Spleen (tissue), 11 donors: Measurements from ENCODE around the gene METRNL. TPM values are rescaled to one million over a fixed set of nuclear protein-coding genes. Genes with fewer than 3 reads are reported as not detected.

Source experiments
- DNase-seq: peaks from one replicate; pipeline ENCODE4 v3.0.0-alpha.2; 2020
- H3K27ac ChIP-seq, 8 donors: fragments of 200-600 bp; sonication (generic) in 7 of 8; 1 replicate in 4 of 8; 2 replicates in 4 of 8; pipeline versions ENCODE4 v1.5.0 to v1.8.0; 2016 to 2021; ENCODE audit warnings: inconsistent platforms in 4 of 8, mild to moderate bottlenecking in 4 of 8, moderate library complexity in 1 of 8
- H3K27me3 ChIP-seq, 7 donors: fragments of 200-600 bp; sonication (generic) in 6 of 7; replicated peaks in 1 of 7; 1 replicate in 4 of 7; 2 replicates in 3 of 7; pipeline versions ENCODE4 v1.5.0 to v1.8.0; 2016 to 2021; ENCODE audit warnings: inconsistent platforms in 3 of 7, mild to moderate bottlenecking in 1 of 7
- H3K36me3 ChIP-seq, 6 donors: fragments of 200-600 bp; sonication (generic) in 5 of 6; 1 replicate in 4 of 6; 2 replicates in 2 of 6; pipeline versions ENCODE4 v1.5.0 to v1.8.0; 2016 to 2021; ENCODE audit warnings: inconsistent platforms in 2 of 6
- H3K4me1 ChIP-seq, 6 donors: fragments of 200-600 bp; sonication (generic) in 5 of 6; 1 replicate in 3 of 6; 2 replicates in 3 of 6; pipeline versions ENCODE4 v1.5.0 to v1.8.0; 2016 to 2021; ENCODE audit warnings: inconsistent platforms in 3 of 6
- H3K4me3 ChIP-seq, 8 donors: fragments of 200-600 bp; sonication (generic) in 7 of 8; 1 replicate in 4 of 8; 2 replicates in 4 of 8; pipeline versions ENCODE4 v1.5.0 to v1.8.0; 2016 to 2021; ENCODE audit warnings: inconsistent platforms in 4 of 8, mild to moderate bottlenecking in 4 of 8, moderate library complexity in 2 of 8
- H3K9me3 ChIP-seq, 8 donors: fragments of 200-600 bp; sonication (generic) in 7 of 8; 1 replicate in 4 of 8; 2 replicates in 4 of 8; pipeline versions ENCODE4 v1.5.0 to v1.8.0; 2016 to 2021; ENCODE audit warnings: inconsistent platforms in 4 of 8
- CTCF ChIP-seq, 11 experiments: fragments of 200-600 bp in 7 of 11; fragments of 450-650 bp in 4 of 11; sonication (generic) in 4 of 11; IDR thresholded peaks in 8 of 11; conservative IDR thresholded peaks in 3 of 11; 1 replicate in 7 of 11; 2 replicates in 4 of 11; pipeline versions ENCODE4 v1.4.0 to v1.8.0; 2016 to 2021; ENCODE audit warnings: antibody characterized with exemption in 11 of 11, inconsistent platforms in 4 of 11, mild to moderate bottlenecking in 1 of 11
- POLR2A ChIP-seq, 3 donors: fragments of 450-650 bp; IDR thresholded peaks; one replicate each; pipeline ENCODE4 v1.5.1; 2017; ENCODE audit warnings: antibody characterized with exemption in 3 of 3, mild to moderate bottlenecking in 1 of 3
- POLR2AphosphoS5 ChIP-seq, 3 donors: sonication (generic); formaldehyde crosslinking; IDR thresholded peaks; one replicate each; pipeline ENCODE4 v1.5.1; 2017; ENCODE audit warnings: antibody characterized with exemption in 3 of 3
- WGBS, 5 donors: extraction: QIAGEN DNeasy Blood & Tissue Kit in 3 of 5; methylation state at CpG; one replicate each; pipeline versions ENCODE4 v1.1.5 to v1.1.7; 2013 to 2018; 5-methylcytosine and 5-hydroxymethylcytosine counted together
- intact Hi-C: fragments of 100-400 bp; cut with DNase I; formaldehyde crosslinking; loops from one replicate; pipeline ENCODE4 v1.15.0; 2023; ENCODE audit warnings: low total_unique reads
- polyA plus RNA-seq, 3 donors: library from polyadenylated mRNA; stranded (reverse); fragments of 200-250 nt; gene quantifications; one replicate each; pipeline ENCODE4 v1.2.1, GENCODE V29; 2013
- total RNA-seq, 7 donors: library from RNA; depleted of rRNA in 3 of 7; stranded (reverse); fragments of >200 nt in 3 of 7; fragmentation: NEBNext Ultra II Directional in 4 of 7; extraction: Animal tissue kit (Norgen Biotek cat#: 25700) in 4 of 7; gene quantifications; one replicate each; pipeline versions ENCODE4 v1.1.0 to v1.2.1, GENCODE V29; 2016 to 2021
- donor health status: healthy with polysubstance abuse.
- donor health status: DM: no; HTN: no; CAD: no; lungs with moderate emphysema.
- donor health status: DM: no; HTN: no; CAD: no.
- donor health status: Bipolar disorder and iron deficiency.
- donor health status: healthy.
- donor health status: DM: no; HTN: no; CAD: no.
- donor health status: DM: yes; HTN: yes; CAD: no.

The METRNL gene
- total and polyA plus RNA-seq, 10 donors: 14.7 to 51.2 (median 35.0) TPM

- H3K27ac ChIP-seq: no peak overlapping the region
- peak overlapping the region in 1 of 8 donors; percentile 6 for H3K4me3 ChIP-seq
- no peaks in the 10 kb centered on the region for H3K9me3 ChIP-seq
- TF ChIP-seq POLR2A (IDR thresholded peaks at IDR 0.05) (no peak), CTCF (IDR thresholded peaks at IDR 0.05 in 8 of 11, conservative IDR thresholded peaks at IDR 0.05 in 3 of 11) (no peak), POLR2AphosphoS5 (IDR thresholded peaks at IDR 0.05) (no peak)
- intact Hi-C loops: no loop called here
- WGBS, 5 donors: 65 to 78% (median 69%) methylated on average over 10 to 13 of the region's 13 CpGs
- H3K36me3 ChIP-seq: peaks cover 0 to 82% (median 11%) of the 10 kb centered on the region in 6 donors
- peaks cover 6 to 72% (median 34%) of the 10 kb centered on the region in 6 donors for H3K4me1 ChIP-seq
- H3K27me3 ChIP-seq: no peaks in the 10 kb centered on the region
- no peak for DNase-seq
These were observed 9.0 kb downstream of the METRNL start for GRCh38 chr17:83088451-83088850.

GRCh38 chr17:83088909-83089308 lies 9.5 kb downstream of the METRNL start:
- WGBS, 5 donors: 50 to 77% (median 65%) methylated on average over 15 of the region's 15 CpGs
- Histone ChIP-seq H3K4me1 (peaks cover 6 to 67% (median 31%) of the 10 kb centered on the region in 6 donors), H3K9me3 (no peaks in the 10 kb centered on the region), H3K4me3 (peak overlapping the region in 1 of 8 donors; percentile 6), H3K27me3 (no peaks in the 10 kb centered on the region), H3K36me3 (peaks cover 0 to 86% (median 13%) of the 10 kb centered on the region in 6 donors), H3K27ac (no peak overlapping the region)
- no peak for TF ChIP-seq POLR2AphosphoS5 (IDR thresholded peaks at IDR 0.05)
- TF ChIP-seq POLR2A (IDR thresholded peaks at IDR 0.05): no peak
- no peak for TF ChIP-seq CTCF (IDR thresholded peaks at IDR 0.05 in 8 of 11, conservative IDR thresholded peaks at IDR 0.05 in 3 of 11)
- intact Hi-C loops: no loop called here
- no peak for DNase-seq

- WGBS, 5 donors: 81 to 92% (median 91%) methylated on average over 38 to 47 of the region's 47 CpGs
- Histone ChIP-seq H3K36me3 (peaks cover 0 to 93% (median 18%) of the 10 kb centered on the region in 6 donors), H3K9me3 (no peaks in the 10 kb centered on the region), H3K27ac (no peak overlapping the region), H3K4me3 (no peak overlapping the region), H3K4me1 (peaks cover 6 to 61% (median 24%) of the 10 kb centered on the region in 6 donors), H3K27me3 (no peaks in the 10 kb centered on the region)
- intact Hi-C loops: no loop called here
- TF ChIP-seq POLR2A (IDR thresholded peaks at IDR 0.05) (no peak), CTCF (IDR thresholded peaks at IDR 0.05 in 8 of 11, conservative IDR thresholded peaks at IDR 0.05 in 3 of 11) (no peak), POLR2AphosphoS5 (IDR thresholded peaks at IDR 0.05) (peak in 1 of 3 donors; percentile 60)
- no peak for DNase-seq
These were observed 10.1 kb downstream of the METRNL start for GRCh38 chr17:83089328-83090132.
